ENCODE measurements around the gene PIP5K1B.

The PIP5K1B gene

DNA sequence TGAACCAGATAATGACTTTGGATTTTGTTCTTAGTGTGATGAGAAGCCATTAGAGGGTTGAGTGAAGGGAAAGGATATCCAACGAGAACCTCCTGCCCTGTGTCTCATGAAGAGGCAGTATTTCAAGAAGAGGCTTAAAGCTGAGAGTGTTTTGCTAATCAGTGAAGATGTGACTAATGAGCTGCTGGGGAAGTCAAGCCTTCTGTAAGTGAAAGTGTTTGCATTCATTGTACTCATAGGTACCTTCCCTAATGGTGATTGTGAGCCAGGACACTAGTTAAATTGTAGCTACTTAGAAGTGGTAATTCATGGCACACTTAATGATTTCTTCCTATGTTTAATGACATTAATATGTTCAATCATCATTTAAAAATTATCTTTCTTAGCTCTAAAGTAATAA lies 23.7 kb downstream of the PIP5K1B start:
- TF ChIP-seq TAF1 (IDR thresholded peaks at IDR 0.05; ENCODE audit: borderline replicate concordance, insufficient read depth, low read length) (no peak), FOXP2 (optimal IDR thresholded peaks at IDR 0.05; ENCODE audit: borderline replicate concordance, extremely low read depth, extremely low read length, insufficient read depth) (no peak), POLR2AphosphoS5 (IDR thresholded peaks at IDR 0.05; ENCODE audit: low read depth, low read length) (no peak), SIN3A (IDR thresholded peaks at IDR 0.05; ENCODE audit: borderline replicate concordance, insufficient read depth, low read length) (no peak)
- TF ChIP-seq, protein P1, sequence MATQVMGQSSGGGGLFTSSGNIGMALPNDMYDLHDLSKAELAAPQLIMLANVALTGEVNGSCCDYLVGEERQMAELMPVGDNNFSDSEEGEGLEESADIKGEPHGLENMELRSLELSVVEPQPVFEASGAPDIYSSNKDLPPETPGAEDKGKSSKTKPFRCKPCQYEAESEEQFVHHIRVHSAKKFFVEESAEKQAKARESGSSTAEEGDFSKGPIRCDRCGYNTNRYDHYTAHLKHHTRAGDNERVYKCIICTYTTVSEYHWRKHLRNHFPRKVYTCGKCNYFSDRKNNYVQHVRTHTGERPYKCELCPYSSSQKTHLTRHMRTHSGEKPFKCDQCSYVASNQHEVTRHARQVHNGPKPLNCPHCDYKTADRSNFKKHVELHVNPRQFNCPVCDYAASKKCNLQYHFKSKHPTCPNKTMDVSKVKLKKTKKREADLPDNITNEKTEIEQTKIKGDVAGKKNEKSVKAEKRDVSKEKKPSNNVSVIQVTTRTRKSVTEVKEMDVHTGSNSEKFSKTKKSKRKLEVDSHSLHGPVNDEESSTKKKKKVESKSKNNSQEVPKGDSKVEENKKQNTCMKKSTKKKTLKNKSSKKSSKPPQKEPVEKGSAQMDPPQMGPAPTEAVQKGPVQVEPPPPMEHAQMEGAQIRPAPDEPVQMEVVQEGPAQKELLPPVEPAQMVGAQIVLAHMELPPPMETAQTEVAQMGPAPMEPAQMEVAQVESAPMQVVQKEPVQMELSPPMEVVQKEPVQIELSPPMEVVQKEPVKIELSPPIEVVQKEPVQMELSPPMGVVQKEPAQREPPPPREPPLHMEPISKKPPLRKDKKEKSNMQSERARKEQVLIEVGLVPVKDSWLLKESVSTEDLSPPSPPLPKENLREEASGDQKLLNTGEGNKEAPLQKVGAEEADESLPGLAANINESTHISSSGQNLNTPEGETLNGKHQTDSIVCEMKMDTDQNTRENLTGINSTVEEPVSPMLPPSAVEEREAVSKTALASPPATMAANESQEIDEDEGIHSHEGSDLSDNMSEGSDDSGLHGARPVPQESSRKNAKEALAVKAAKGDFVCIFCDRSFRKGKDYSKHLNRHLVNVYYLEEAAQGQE (IDR thresholded peaks at IDR 0.05; ENCODE audit: insufficient read depth in 1 of 2, low read depth in 2 of 2, low read length in 2 of 2) = no peak

DNA sequence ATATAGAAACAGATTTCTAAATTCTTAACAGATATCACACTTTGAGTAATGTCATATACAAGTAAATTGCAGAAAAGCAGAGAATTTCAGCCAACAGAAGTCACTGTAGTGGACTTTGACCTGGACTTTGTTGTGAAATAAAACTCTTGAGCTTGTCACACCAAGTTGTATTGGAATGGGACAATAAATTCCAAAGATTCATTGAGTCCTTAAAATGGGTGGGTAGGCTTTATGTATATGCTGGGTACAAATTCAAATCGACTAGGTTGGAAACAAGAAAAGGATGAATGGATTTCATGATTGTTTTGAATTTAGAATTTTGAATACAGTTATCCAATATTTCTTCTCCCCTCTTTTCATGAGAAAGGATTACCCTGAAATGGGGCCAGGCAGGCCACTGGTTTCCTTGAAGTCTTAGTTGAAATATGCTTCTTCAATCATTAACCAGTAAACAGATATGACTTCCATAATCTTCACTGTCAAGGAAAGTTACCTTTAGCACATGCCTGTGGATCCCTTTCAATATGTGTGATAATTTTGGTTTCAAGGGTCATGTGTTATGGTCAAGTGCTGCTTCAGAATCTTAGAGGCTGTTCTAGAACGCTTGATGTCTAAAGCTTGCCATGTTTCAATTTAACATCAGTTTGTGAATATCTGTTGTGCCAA lies 25.7 kb downstream of the PIP5K1B start:
- TF ChIP-seq FOXP2 (optimal IDR thresholded peaks at IDR 0.05; ENCODE audit: borderline replicate concordance, extremely low read depth, extremely low read length, insufficient read depth) (no peak), SIN3A (IDR thresholded peaks at IDR 0.05; ENCODE audit: borderline replicate concordance, insufficient read depth, low read length) (no peak), TAF1 (IDR thresholded peaks at IDR 0.05; ENCODE audit: borderline replicate concordance, insufficient read depth, low read length) (no peak), POLR2AphosphoS5 (IDR thresholded peaks at IDR 0.05; ENCODE audit: low read depth, low read length) (no peak)
- TF ChIP-seq, protein P1 (IDR thresholded peaks at IDR 0.05; ENCODE audit: insufficient read depth in 1 of 2, low read depth in 2 of 2, low read length in 2 of 2) = no peak

DNA sequence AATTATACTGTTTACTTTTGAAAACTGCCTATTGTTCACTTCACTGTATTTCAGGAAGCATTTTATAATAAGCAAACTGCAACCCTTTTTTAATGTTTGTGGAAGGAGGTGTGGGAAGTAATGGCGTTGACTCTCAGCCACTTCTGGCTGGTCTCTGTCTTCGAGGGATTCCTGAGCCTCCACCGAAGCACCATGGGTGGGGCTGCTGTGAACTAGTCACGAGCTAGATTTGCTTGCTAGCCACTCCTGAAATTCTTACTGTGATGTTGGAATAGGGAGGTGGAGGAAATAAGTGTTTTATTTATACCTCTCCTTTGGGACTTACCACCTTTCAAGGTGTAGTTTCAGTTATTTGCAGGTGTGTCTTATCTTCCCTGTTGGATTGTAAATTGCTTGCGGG lies 26.8 kb downstream of the PIP5K1B start:
- TF ChIP-seq TAF1 (IDR thresholded peaks at IDR 0.05; ENCODE audit: borderline replicate concordance, insufficient read depth, low read length) = no peak
- TF ChIP-seq, protein P1 (IDR thresholded peaks at IDR 0.05; ENCODE audit: insufficient read depth in 1 of 2, low read depth in 2 of 2, low read length in 2 of 2) = no peak
- no peak for TF ChIP-seq SIN3A (IDR thresholded peaks at IDR 0.05; ENCODE audit: borderline replicate concordance, insufficient read depth, low read length)
- no peak for TF ChIP-seq POLR2AphosphoS5 (IDR thresholded peaks at IDR 0.05; ENCODE audit: low read depth, low read length)
- no peak for TF ChIP-seq FOXP2 (optimal IDR thresholded peaks at IDR 0.05; ENCODE audit: borderline replicate concordance, extremely low read depth, extremely low read length, insufficient read depth)

DNA sequence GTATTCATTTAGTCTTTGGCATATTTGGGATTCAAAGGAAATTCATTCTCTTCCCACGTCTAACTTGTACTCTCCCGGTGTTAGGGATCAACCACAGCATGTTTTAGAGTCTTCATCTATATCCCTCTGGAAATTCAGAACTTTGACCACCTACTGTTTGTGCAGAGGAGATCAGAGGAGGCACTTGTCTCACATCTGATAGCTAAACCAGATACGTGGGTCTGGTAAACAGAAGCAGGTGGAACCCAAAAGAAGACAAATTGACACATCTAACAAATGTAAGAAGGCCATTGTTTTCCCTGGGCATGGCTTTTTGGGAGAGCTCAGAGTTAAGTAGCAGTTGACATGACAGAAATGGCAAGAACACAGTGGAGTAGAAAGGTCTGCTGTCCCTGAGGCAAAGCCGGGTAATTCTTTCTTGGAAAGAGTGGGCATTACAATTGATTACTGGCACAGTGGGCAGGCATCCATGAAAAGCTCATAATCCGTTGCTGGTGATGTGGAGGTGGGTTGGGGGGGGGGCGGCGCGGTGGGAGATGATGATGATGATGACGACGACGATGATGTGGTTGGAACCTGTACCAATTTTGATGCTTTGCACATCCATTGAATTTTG lies 27.5 kb downstream of the PIP5K1B start:
- TF ChIP-seq SIN3A (IDR thresholded peaks at IDR 0.05; ENCODE audit: borderline replicate concordance, insufficient read depth, low read length) = no peak
- TF ChIP-seq POLR2AphosphoS5 (IDR thresholded peaks at IDR 0.05; ENCODE audit: low read depth, low read length) = no peak
- TF ChIP-seq TAF1 (IDR thresholded peaks at IDR 0.05; ENCODE audit: borderline replicate concordance, insufficient read depth, low read length) = no peak
- TF ChIP-seq, protein P1 (IDR thresholded peaks at IDR 0.05; ENCODE audit: insufficient read depth in 1 of 2, low read depth in 2 of 2, low read length in 2 of 2) = no peak
- TF ChIP-seq FOXP2 (optimal IDR thresholded peaks at IDR 0.05; ENCODE audit: borderline replicate concordance, extremely low read depth, extremely low read length, insufficient read depth) = no peak

Data from PFSK-1 (cell line).